Tibial nerve (tissue), 4 donors: ENCODE data around the gene HSD17B3. TPM values are rescaled to one million over a fixed set of nuclear protein-coding genes. Genes with fewer than 3 reads are reported as not detected.

Source experiments
- DNase-seq, 2 donors: peaks; one replicate each; pipeline ENCODE4 v3.0.0-alpha.2; 2019; ENCODE audit warnings: low spot score in 2 of 2
- H3K27ac ChIP-seq, 4 donors: fragments of 200-600 bp; sonication (generic) in 3 of 4; one replicate each; pipeline ENCODE4 v1.5.1; 2017 to 2019; ENCODE audit warnings: mild to moderate bottlenecking in 1 of 4
- H3K27me3 ChIP-seq, 2 donors: fragments of 200-600 bp; sonication (generic) in 1 of 2; one replicate each; pipeline versions ENCODE4 v1.5.1 to v1.6.0; 2017 to 2019
- H3K36me3 ChIP-seq, 3 donors: fragments of 200-600 bp; sonication (generic); one replicate each; pipeline ENCODE4 v1.5.1; 2018 to 2019
- H3K4me1 ChIP-seq, 4 donors: fragments of 200-600 bp; sonication (generic) in 3 of 4; one replicate each; pipeline ENCODE4 v1.5.1; 2017 to 2019
- H3K4me3 ChIP-seq, 4 donors: fragments of 200-600 bp; sonication (generic) in 3 of 4; one replicate each; pipeline ENCODE4 v1.5.1; 2017 to 2019; ENCODE audit warnings: mild to moderate bottlenecking in 1 of 4, moderate library complexity in 1 of 4
- H3K9me3 ChIP-seq, 4 donors: fragments of 200-600 bp; sonication (generic) in 3 of 4; one replicate each; pipeline ENCODE4 v1.5.1; 2017 to 2019
- CTCF ChIP-seq, 5 experiments: fragments of 200-600 bp in 3 of 5; fragments of 450-650 bp in 2 of 5; sonication (generic) in 3 of 5; IDR thresholded peaks; one replicate each; pipeline ENCODE4 v1.5.1; 2016 to 2019; ENCODE audit warnings: antibody characterized with exemption in 5 of 5, mild to moderate bottlenecking in 3 of 5, moderate library complexity in 2 of 5
- EP300 ChIP-seq, 2 donors: sonication (generic); formaldehyde crosslinking; IDR thresholded peaks; one replicate each; pipeline ENCODE4 v1.6.1; 2017; ENCODE audit warnings: antibody characterized with exemption in 2 of 2, mild to moderate bottlenecking in 1 of 2
- POLR2A ChIP-seq, 2 donors: fragments of 450-650 bp; IDR thresholded peaks; one replicate each; pipeline ENCODE4 v1.6.1; 2017; ENCODE audit warnings: antibody characterized with exemption in 2 of 2, mild to moderate bottlenecking in 2 of 2, moderate library complexity in 2 of 2
- WGBS, 2 donors: methylation state at CpG; one replicate each; pipeline ENCODE4 v1.1.5; 2018; 5-methylcytosine and 5-hydroxymethylcytosine counted together
- total RNA-seq, 4 donors: library from RNA; depleted of rRNA; stranded (reverse); fragments of >200 nt; gene quantifications; one replicate each; pipeline ENCODE4 v1.1.0, GENCODE V29; 2016

Gene HSD17B3
- total RNA-seq, 4 donors from 2014 or later, result 0.66 to 6.7 (median 1.1) TPM

- no peak for TF ChIP-seq EP300 (IDR thresholded peaks at IDR 0.05)
- TF ChIP-seq CTCF (IDR thresholded peaks at IDR 0.05), result no peak
- no peak for TF ChIP-seq POLR2A (IDR thresholded peaks at IDR 0.05)
- no peak for DNase-seq
- peaks cover 0 to 4% of the 10 kb centered on the region in 2 donors for H3K27me3 ChIP-seq
- peak overlapping the region in 3 of 4 donors; percentile 11 to 82 (median 33) for H3K27ac ChIP-seq
- WGBS, 2 donors, result 27 to 55% methylated on average over 9 to 11 of the region's 11 CpGs
- no peaks in the 10 kb centered on the region for H3K9me3 ChIP-seq
- H3K36me3 ChIP-seq, result no peaks in the 10 kb centered on the region
- H3K4me3 ChIP-seq, result no peak overlapping the region
- peaks cover 0 to 28% (median 9%) of the 10 kb centered on the region in 4 donors for H3K4me1 ChIP-seq
These were observed 84.7 kb downstream of the HSD17B3 start for GRCh38 chr9:96217294-96217707.

- Histone ChIP-seq H3K27me3 (peaks cover 0 to 4% of the 10 kb centered on the region in 2 donors), H3K27ac (peak overlapping the region in 1 of 4 donors; percentile 82), H3K9me3 (no peaks in the 10 kb centered on the region), H3K4me3 (no peak overlapping the region), H3K36me3 (no peaks in the 10 kb centered on the region), H3K4me1 (peaks cover 0 to 28% (median 9%) of the 10 kb centered on the region in 4 donors)
- no peak for DNase-seq
- 90 to 93% methylated on average over 5 of the region's 5 CpGs for WGBS, 2 donors
- no peak for TF ChIP-seq CTCF (IDR thresholded peaks at IDR 0.05)
- no peak for TF ChIP-seq EP300 (IDR thresholded peaks at IDR 0.05)
- TF ChIP-seq POLR2A (IDR thresholded peaks at IDR 0.05), result no peak
These were observed 85.4 kb downstream of the HSD17B3 start for GRCh38 chr9:96216583-96216982.

- no peak for DNase-seq
- 84 to 93% methylated on average over 2 of the region's 2 CpGs for WGBS, 2 donors
- Histone ChIP-seq H3K4me1 (peaks cover 0 to 28% (median 9%) of the 10 kb centered on the region in 4 donors), H3K9me3 (no peaks in the 10 kb centered on the region), H3K36me3 (no peaks in the 10 kb centered on the region), H3K4me3 (no peak overlapping the region), H3K27me3 (peaks cover 0 to 4% of the 10 kb centered on the region in 2 donors), H3K27ac (no peak overlapping the region)
- TF ChIP-seq EP300 (IDR thresholded peaks at IDR 0.05), result no peak
- no peak for TF ChIP-seq CTCF (IDR thresholded peaks at IDR 0.05)
- no peak for TF ChIP-seq POLR2A (IDR thresholded peaks at IDR 0.05)
These were observed 86.1 kb downstream of the HSD17B3 start for GRCh38 chr9:96215841-96216240.

GRCh38 chr9:96214635-96215034 lies 87.3 kb downstream of the HSD17B3 start:
- no peak for DNase-seq
- Histone ChIP-seq H3K27me3 (peaks cover 0 to 4% of the 10 kb centered on the region in 2 donors), H3K27ac (no peak overlapping the region), H3K4me1 (peaks cover 0 to 27% (median 9%) of the 10 kb centered on the region in 4 donors), H3K4me3 (no peak overlapping the region), H3K36me3 (no peaks in the 10 kb centered on the region), H3K9me3 (no peaks in the 10 kb centered on the region)
- TF ChIP-seq POLR2A (IDR thresholded peaks at IDR 0.05), result no peak
- no peak for TF ChIP-seq CTCF (IDR thresholded peaks at IDR 0.05)
- TF ChIP-seq EP300 (IDR thresholded peaks at IDR 0.05), result no peak
- WGBS, 2 donors, result 48 to 64% methylated on average over 5 of the region's 5 CpGs

- peak in 1 of 2 donors; percentile 78 for DNase-seq
- WGBS, 2 donors, result 82 to 85% methylated on average over 7 of the region's 7 CpGs
- no peaks in the 10 kb centered on the region for H3K36me3 ChIP-seq
- H3K4me3 ChIP-seq, result no peak overlapping the region
- peaks cover 0 to 4% (median 0%) of the 10 kb centered on the region in 4 donors for H3K9me3 ChIP-seq
- no peak for TF ChIP-seq CTCF (IDR thresholded peaks at IDR 0.05)
- peak in 1 of 2 donors; percentile 87 for TF ChIP-seq EP300 (IDR thresholded peaks at IDR 0.05)
- no peak for TF ChIP-seq POLR2A (IDR thresholded peaks at IDR 0.05)
- no peak overlapping the region for H3K27ac ChIP-seq
- H3K27me3 ChIP-seq, result no peaks in the 10 kb centered on the region
- H3K4me1 ChIP-seq, result peaks cover 0 to 4% (median 0%) of the 10 kb centered on the region in 4 donors
These were observed 92.3 kb downstream of the HSD17B3 start for GRCh38 chr9:96209407-96210271.
